Muscle of leg (tissue), 11 donors: ENCODE data around the gene CD300A. TPM values are rescaled to one million over a fixed set of nuclear protein-coding genes. Genes with fewer than 3 reads are reported as not detected.

ENCODE experiments used
- DNase-seq: peaks from one replicate; pipeline ENCODE4 v3.0.0; 2013
- H3K27ac ChIP-seq: one replicate; pipeline ENCODE4 v1.5.1; 2013; ENCODE audit warnings: mild to moderate bottlenecking, low read length, control low read depth
- H3K27me3 ChIP-seq: one replicate; pipeline ENCODE4 v1.6.1; 2013; ENCODE audit warnings: low read length; ENCODE audit not compliant: control insufficient read depth, insufficient read depth
- H3K36me3 ChIP-seq: one replicate; pipeline ENCODE4 v1.6.1; 2013; ENCODE audit warnings: low read length; ENCODE audit not compliant: control insufficient read depth, insufficient read depth
- H3K4me1 ChIP-seq: one replicate; pipeline ENCODE4 v1.6.1; 2013; ENCODE audit warnings: low read length; ENCODE audit not compliant: control insufficient read depth, insufficient read depth
- H3K4me3 ChIP-seq: one replicate; pipeline ENCODE4 v1.5.1; 2013; ENCODE audit warnings: low read length, control low read depth
- H3K9me3 ChIP-seq: replicated peaks from 2 replicates; pipeline ENCODE4 v1.6.1; 2013; ENCODE audit warnings: low read depth, low read length; ENCODE audit not compliant: control insufficient read depth
- WGBS: methylation state at CpG from one replicate; pipeline ENCODE4 v1.1.5; 2013; ENCODE audit warnings: missing lambda C conversion rate; ENCODE audit not compliant: insufficient coverage; 5-methylcytosine and 5-hydroxymethylcytosine counted together
- polyA plus RNA-seq, 8 donors: library from polyadenylated mRNA; unstranded; fragments of 120-200 nt; gene quantifications; one replicate each; pipeline versions ENCODE4 v1.2.1 to v1.2.3, GENCODE V29; 2013; ENCODE audit warnings: inconsistent platforms in 1 of 8, low replicate concordance in 1 of 8; ENCODE audit not compliant: insufficient read length in 8 of 8, insufficient read depth in 1 of 8
- total RNA-seq: library from RNA; stranded (reverse); fragments of 120-200 nt; gene quantifications from one replicate; pipeline ENCODE4 v1.2.4, GENCODE V29; 2013

Gene CD300A
- total and polyA plus RNA-seq, 9 donors = 1.7 to 4.0 (median 2.4) TPM

DNA sequence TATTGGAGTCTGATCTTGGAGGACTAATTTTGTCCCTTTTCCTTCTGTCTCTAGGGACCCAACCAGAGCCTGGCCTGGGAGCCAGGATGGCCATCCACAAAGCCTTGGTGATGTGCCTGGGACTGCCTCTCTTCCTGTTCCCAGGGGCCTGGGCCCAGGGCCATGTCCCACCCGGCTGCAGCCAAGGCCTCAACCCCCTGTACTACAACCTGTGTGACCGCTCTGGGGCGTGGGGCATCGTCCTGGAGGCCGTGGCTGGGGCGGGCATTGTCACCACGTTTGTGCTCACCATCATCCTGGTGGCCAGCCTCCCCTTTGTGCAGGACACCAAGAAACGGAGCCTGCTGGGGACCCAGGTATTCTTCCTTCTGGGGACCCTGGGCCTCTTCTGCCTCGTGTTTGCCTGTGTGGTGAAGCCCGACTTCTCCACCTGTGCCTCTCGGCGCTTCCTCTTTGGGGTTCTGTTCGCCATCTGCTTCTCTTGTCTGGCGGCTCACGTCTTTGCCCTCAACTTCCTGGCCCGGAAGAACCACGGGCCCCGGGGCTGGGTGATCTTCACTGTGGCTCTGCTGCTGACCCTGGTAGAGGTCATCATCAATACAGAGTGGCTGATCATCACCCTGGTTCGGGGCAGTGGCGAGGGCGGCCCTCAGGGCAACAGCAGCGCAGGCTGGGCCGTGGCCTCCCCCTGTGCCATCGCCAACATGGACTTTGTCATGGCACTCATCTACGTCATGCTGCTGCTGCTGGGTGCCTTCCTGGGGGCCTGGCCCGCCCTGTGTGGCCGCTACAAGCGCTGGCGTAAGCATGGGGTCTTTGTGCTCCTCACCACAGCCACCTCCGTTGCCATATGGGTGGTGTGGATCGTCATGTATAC, 26.5 kb upstream of the CD300A start:
- peaks cover 13% of the 10 kb centered on the region for H3K36me3 ChIP-seq
- no peak overlapping the region for H3K4me3 ChIP-seq
- no peaks in the 10 kb centered on the region for H3K27me3 ChIP-seq
- no peak for DNase-seq
- peaks cover 6% of the 10 kb centered on the region for H3K9me3 ChIP-seq
- 86% methylated on average over 30 of the region's 31 CpGs for WGBS
- H3K4me1 ChIP-seq = peaks cover 44% of the 10 kb centered on the region
- H3K27ac ChIP-seq = no peak overlapping the region

GRCh38 chr17:74441537-74441936, 24.9 kb upstream of the CD300A start:
- DNase-seq = no peak
- peaks cover 6% of the 10 kb centered on the region for H3K9me3 ChIP-seq
- H3K4me1 ChIP-seq = peaks cover 42% of the 10 kb centered on the region
- no peak overlapping the region for H3K27ac ChIP-seq
- WGBS = 96% methylated on average over 3 of the region's 7 CpGs
- no peaks in the 10 kb centered on the region for H3K27me3 ChIP-seq
- H3K4me3 ChIP-seq = no peak overlapping the region
- peaks cover 13% of the 10 kb centered on the region for H3K36me3 ChIP-seq

DNA sequence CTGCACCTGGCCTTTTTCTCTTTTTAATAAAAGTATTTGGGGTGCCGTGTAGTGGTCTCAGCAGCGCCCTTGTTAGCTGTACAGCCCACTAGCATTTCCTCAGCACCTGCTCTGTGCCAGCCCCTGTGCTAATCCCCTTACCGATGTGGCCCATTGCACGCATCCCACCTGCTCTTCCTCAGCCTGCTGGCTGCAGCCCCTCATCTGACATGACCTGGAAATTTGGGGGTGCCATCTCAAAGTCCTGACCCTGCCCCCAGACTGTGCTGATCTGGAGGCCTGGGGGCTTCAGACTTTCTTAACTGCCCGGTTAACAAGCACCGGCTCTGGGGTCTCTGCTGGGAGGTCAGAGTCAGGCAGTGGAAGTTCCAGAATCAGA, 24.2 kb upstream of the CD300A start:
- H3K36me3 ChIP-seq = peaks cover 19% of the 10 kb centered on the region
- H3K27ac ChIP-seq = peak overlapping the region; percentile 85
- H3K4me1 ChIP-seq = peaks cover 47% of the 10 kb centered on the region
- H3K9me3 ChIP-seq = peaks cover 6% of the 10 kb centered on the region
- DNase-seq = no peak
- no peaks in the 10 kb centered on the region for H3K27me3 ChIP-seq
- WGBS = 78% methylated on average over 4 of the region's 6 CpGs
- no peak overlapping the region for H3K4me3 ChIP-seq

DNA sequence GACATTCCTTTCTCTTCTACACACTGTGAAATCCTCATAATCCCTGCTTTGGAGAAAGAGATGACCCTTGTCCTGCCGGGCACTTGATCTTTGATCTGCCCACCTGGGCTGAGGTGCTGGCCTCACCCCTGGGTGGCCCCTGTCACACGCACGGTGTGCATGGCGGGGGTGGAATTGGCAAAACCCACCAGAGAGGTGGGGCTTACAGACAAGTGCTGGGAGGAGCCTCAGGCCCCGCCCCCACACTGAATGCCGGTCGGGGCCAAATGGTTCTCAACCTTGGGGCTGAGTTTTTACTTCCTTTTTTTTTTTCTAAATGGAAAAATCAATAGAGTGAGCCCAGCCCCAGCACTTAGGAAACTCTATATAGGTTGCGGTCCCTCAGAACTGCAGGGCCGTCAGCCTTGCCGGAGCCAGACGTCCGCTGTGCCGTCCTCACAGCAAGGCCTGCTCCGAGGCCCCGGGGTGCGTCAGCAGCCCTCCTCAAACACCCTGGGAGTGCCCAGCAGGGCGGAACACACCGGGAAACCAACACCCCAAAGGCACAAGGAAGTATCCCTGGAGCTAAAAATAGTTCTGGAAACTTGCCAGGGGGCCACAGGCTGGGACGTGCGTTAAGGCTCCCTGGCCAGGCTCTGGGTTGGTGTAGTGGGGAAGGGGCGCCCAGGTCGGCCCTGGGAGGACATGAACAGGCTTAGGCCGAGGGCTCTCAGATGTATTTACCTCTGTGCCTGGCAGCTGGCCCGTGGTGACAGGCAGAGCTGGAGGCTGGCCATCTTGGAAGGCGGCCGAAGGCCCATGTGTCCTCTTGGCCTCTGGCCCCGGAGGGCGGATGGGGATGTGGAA, 23.5 kb upstream of the CD300A start:
- peak; percentile 87 for DNase-seq
- peaks cover under 1% of the 10 kb centered on the region for H3K9me3 ChIP-seq
- WGBS = 6% methylated on average over 21 of the region's 28 CpGs

DNA sequence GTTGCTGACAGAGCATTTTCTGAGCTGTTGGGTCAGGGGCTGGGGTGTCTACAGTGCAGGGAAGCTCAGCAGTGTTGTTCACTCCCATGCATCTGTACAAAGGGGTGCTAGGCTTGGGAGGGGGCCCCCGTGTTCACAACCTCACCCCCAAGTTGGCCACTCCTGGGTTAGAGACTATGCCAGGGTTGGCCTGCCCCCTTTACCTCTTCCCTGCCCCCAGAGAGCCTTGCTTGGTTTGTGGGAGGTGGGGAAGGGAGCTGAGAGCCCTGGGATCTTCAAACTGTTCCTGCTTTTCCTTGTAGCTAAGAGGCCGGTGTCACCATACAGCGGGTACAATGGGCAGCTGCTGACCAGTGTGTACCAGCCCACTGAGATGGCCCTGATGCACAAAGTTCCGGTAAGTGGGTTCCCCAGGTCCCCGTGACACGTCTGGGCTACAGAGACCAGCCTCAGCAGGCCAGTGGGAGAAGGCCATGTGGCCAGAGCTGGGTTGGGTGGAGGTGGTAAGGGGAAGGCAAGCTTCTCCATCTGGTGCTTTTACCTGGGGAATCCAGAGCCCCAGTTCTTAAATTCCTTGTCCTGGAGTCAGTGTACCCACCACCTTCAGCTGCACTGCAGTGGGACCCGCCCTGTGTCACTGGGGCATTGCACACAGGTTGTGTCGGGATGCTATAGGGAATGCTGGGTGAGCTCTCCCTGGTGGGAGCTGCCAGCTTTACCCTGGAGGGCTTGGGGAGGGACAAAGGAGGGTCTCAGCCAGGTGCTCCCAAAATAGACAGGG, 22.7 kb upstream of the CD300A start:
- Histone ChIP-seq H3K4me3 (no peak overlapping the region), H3K27ac (peak overlapping the region; percentile 85), H3K36me3 (peaks cover 23% of the 10 kb centered on the region), H3K27me3 (no peaks in the 10 kb centered on the region), H3K9me3 (no peaks in the 10 kb centered on the region), H3K4me1 (peaks cover 51% of the 10 kb centered on the region)
- DNase-seq = no peak
- 86% methylated on average over 5 of the region's 8 CpGs for WGBS

More for the DNA sequence above, 23.5 kb upstream of the CD300A start:
- Histone ChIP-seq H3K36me3 (peaks cover 23% of the 10 kb centered on the region), H3K4me3 (no peak overlapping the region), H3K4me1 (peaks cover 51% of the 10 kb centered on the region), H3K27ac (peak overlapping the region; percentile 85), H3K27me3 (no peaks in the 10 kb centered on the region)

- H3K27ac ChIP-seq = peak overlapping the region; percentile 26
- no peak for DNase-seq
- H3K36me3 ChIP-seq = peaks cover 23% of the 10 kb centered on the region
- H3K4me3 ChIP-seq = no peak overlapping the region
- WGBS = no CpG with 5 or more reads among the region's 12 CpGs
- no peaks in the 10 kb centered on the region for H3K27me3 ChIP-seq
- peaks cover 54% of the 10 kb centered on the region for H3K4me1 ChIP-seq
- no peaks in the 10 kb centered on the region for H3K9me3 ChIP-seq
These were observed 22.0 kb upstream of the CD300A start for GRCh38 chr17:74444406-74444805.

DNA sequence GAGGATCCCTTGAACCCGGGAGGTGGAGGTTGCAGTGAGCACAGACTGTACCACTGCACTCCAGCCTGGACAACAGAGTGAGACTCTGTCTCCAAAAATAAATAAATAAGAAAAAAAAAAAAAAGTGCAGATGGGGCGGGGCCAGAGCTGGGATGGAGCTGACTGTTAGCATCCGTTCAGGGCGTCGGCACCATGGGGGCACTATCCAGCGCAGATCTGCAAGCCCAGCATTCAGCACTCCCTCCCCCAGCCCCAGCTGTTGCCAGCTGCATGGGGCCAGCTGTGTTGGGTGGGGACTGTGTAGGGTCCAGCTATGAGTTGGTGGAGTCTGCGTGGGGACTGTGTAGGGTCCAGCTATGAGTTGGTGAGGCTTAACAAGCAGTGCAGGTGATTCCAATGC, 21.3 kb upstream of the CD300A start:
- no peak overlapping the region for H3K4me3 ChIP-seq
- 100% methylated on average over 1 of the region's 7 CpGs for WGBS
- no peak for DNase-seq
- no peaks in the 10 kb centered on the region for H3K27me3 ChIP-seq
- peaks cover 20% of the 10 kb centered on the region for H3K36me3 ChIP-seq
- no peaks in the 10 kb centered on the region for H3K9me3 ChIP-seq
- H3K27ac ChIP-seq = no peak overlapping the region
- peaks cover 55% of the 10 kb centered on the region for H3K4me1 ChIP-seq

DNA sequence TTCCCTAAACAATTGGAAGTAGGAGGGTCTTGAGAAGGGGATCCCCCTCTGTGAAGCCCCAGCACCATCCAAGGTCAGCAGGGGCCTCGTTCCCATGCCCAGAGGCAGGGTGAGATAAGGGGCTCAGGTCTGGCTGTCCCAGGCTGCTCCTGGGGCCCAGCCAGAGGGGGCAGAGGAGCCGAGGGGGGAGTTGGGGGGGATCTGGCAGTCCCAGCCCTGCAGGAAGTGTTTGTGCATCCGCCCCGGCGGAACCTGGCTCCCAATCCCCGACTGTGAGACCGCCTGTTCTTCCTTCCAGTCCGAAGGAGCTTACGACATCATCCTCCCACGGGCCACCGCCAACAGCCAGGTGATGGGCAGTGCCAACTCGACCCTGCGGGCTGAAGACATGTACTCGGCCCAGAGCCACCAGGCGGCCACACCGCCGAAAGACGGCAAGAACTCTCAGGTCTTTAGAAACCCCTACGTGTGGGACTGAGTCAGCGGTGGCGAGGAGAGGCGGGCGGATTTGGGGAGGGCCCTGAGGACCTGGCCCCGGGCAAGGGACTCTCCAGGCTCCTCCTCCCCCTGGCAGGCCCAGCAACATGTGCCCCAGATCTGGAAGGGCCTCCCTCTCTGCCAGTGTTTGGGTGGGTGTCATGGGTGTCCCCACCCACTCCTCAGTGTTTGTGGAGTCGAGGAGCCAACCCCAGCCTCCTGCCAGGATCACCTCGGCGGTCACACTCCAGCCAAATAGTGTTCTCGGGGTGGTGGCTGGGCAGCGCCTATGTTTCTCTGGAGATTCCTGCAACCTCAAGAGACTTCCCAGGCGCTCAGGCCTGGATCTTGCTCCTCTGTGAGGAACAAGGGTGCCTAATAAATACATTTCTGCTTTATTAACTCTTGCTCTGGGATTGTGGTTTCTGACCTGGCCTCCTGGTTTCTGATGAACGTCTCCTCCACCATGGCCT, 19.6 kb upstream of the CD300A start:
- H3K4me3 ChIP-seq = no peak overlapping the region
- H3K9me3 ChIP-seq = no peaks in the 10 kb centered on the region
- WGBS = 63% methylated on average over 9 of the region's 31 CpGs
- H3K27ac ChIP-seq = peak overlapping the region; percentile 59
- peaks cover 67% of the 10 kb centered on the region for H3K4me1 ChIP-seq
- no peaks in the 10 kb centered on the region for H3K27me3 ChIP-seq
- peaks cover 10% of the 10 kb centered on the region for H3K36me3 ChIP-seq
- DNase-seq = no peak

- Histone ChIP-seq H3K4me3 (no peak overlapping the region), H3K36me3 (peaks cover 10% of the 10 kb centered on the region), H3K27ac (no peak overlapping the region), H3K4me1 (peaks cover 69% of the 10 kb centered on the region), H3K9me3 (no peaks in the 10 kb centered on the region), H3K27me3 (no peaks in the 10 kb centered on the region)
- WGBS = 90% methylated on average over 11 of the region's 11 CpGs
- no peak for DNase-seq
These were observed 18.7 kb upstream of the CD300A start for GRCh38 chr17:74447628-74448159.
